ENCODE data around the gene ATP2B2.

ATP2B2 gene

GRCh38 chr3:10321630-10322351 is 183.6 kb downstream of the ATP2B2 start:
- Histone ChIP-seq H3K23ac (ENCODE audit: low read depth, low read length, poor library complexity) (no peak overlapping the region), H3K4me3 (ENCODE audit: low read length in 2 of 2) (no peak overlapping the region), H3K36me3 (replicated peaks in 1 of 2; ENCODE audit: control insufficient read depth in 2 of 2, insufficient read depth in 2 of 2, low read length in 2 of 2) (peaks cover 12 to 26% of the 10 kb centered on the region in 2 donors), H3K9ac (ENCODE audit: low read depth, low read length, poor library complexity) (no peak overlapping the region), H3K27ac (replicated peaks; ENCODE audit: low read length) (no peak overlapping the region), H3K9me3 (replicated peaks in 1 of 2; ENCODE audit: control insufficient read depth in 2 of 2, insufficient read depth in 1 of 2, low read depth in 1 of 2, low read length in 2 of 2) (no peaks in the 10 kb centered on the region), H3K79me1 (ENCODE audit: low read depth, low read length) (peaks cover 4% of the 10 kb centered on the region), H3K18ac (ENCODE audit: low read length) (no peak overlapping the region), H2AFZ (ENCODE audit: low read length) (peak overlapping the region; percentile 96), H2AK5ac (ENCODE audit: low read depth, low read length) (peak overlapping the region; percentile 64), H3K4me1 (ENCODE audit: control insufficient read depth in 2 of 2, insufficient read depth in 1 of 2, low read depth in 1 of 2, low read length in 2 of 2) (peaks cover 3 to 8% of the 10 kb centered on the region in 2 donors), H2BK5ac (ENCODE audit: low read length) (no peak overlapping the region), H2BK12ac (ENCODE audit: low read length) (no peak overlapping the region), H3K4ac (ENCODE audit: low read length) (no peak overlapping the region), H3K27me3 (ENCODE audit: control insufficient read depth in 3 of 3, insufficient read depth in 3 of 3, low read depth in 1 of 3, low read length in 3 of 3) (peaks cover 0 to 29% (median 0%) of the 10 kb centered on the region in 3 experiments), H4K91ac (ENCODE audit: low read depth, low read length, poor library complexity) (no peak overlapping the region), H2BK15ac (ENCODE audit: low read length) (peak overlapping the region; percentile 81), H4K8ac (ENCODE audit: low read depth, low read length) (no peak overlapping the region), H2BK120ac (ENCODE audit: low read depth, low read length) (no peak overlapping the region), H3K4me2 (ENCODE audit: insufficient read depth, low read length, poor library complexity, severe bottlenecking) (no peak overlapping the region), H3K14ac (ENCODE audit: low read length) (no peak overlapping the region)
- no peak for DNase-seq (ENCODE audit: low spot score)
- no CpG with 5 or more reads among the region's 8 CpGs for WGBS, 2 donors (ENCODE audit: extremely low coverage in 2 of 2, insufficient read length in 2 of 2, insufficient replicate concordance in 1 of 2)

GRCh38 chr3:10320320-10320677 is 185.1 kb downstream of the ATP2B2 start:
- Histone ChIP-seq H3K14ac (ENCODE audit: low read length) (no peak overlapping the region), H2BK12ac (ENCODE audit: low read length) (no peak overlapping the region), H2BK15ac (ENCODE audit: low read length) (no peak overlapping the region), H2AK5ac (ENCODE audit: low read depth, low read length) (no peak overlapping the region), H4K8ac (ENCODE audit: low read depth, low read length) (no peak overlapping the region), H3K27me3 (ENCODE audit: control insufficient read depth in 3 of 3, insufficient read depth in 3 of 3, low read depth in 1 of 3, low read length in 3 of 3) (peaks cover 0 to 14% (median 0%) of the 10 kb centered on the region in 3 experiments), H3K4me3 (ENCODE audit: low read length in 2 of 2) (peak overlapping the region; percentile 91 to 99), H3K4me1 (ENCODE audit: control insufficient read depth in 2 of 2, insufficient read depth in 1 of 2, low read depth in 1 of 2, low read length in 2 of 2) (peaks cover 3 to 8% of the 10 kb centered on the region in 2 donors), H2BK5ac (ENCODE audit: low read length) (no peak overlapping the region), H2BK120ac (ENCODE audit: low read depth, low read length) (no peak overlapping the region), H3K4ac (ENCODE audit: low read length) (no peak overlapping the region), H3K9me3 (replicated peaks in 1 of 2; ENCODE audit: control insufficient read depth in 2 of 2, insufficient read depth in 1 of 2, low read depth in 1 of 2, low read length in 2 of 2) (no peaks in the 10 kb centered on the region), H3K79me1 (ENCODE audit: low read depth, low read length) (peaks cover 4% of the 10 kb centered on the region), H3K27ac (replicated peaks; ENCODE audit: low read length) (no peak overlapping the region), H4K91ac (ENCODE audit: low read depth, low read length, poor library complexity) (no peak overlapping the region), H3K18ac (ENCODE audit: low read length) (no peak overlapping the region), H3K36me3 (replicated peaks in 1 of 2; ENCODE audit: control insufficient read depth in 2 of 2, insufficient read depth in 2 of 2, low read length in 2 of 2) (peaks cover 22 to 41% of the 10 kb centered on the region in 2 donors), H3K9ac (ENCODE audit: low read depth, low read length, poor library complexity) (peak overlapping the region; percentile 60), H2AFZ (ENCODE audit: low read length) (peak overlapping the region; percentile 96), H3K23ac (ENCODE audit: low read depth, low read length, poor library complexity) (peak overlapping the region; percentile 8), H3K4me2 (ENCODE audit: insufficient read depth, low read length, poor library complexity, severe bottlenecking) (peak overlapping the region; percentile 81)
- no CpG with 5 or more reads among the region's 9 CpGs for WGBS, 2 donors (ENCODE audit: extremely low coverage in 2 of 2, insufficient read length in 2 of 2, insufficient replicate concordance in 1 of 2)
- no peak for DNase-seq (ENCODE audit: low spot score)

DNA sequence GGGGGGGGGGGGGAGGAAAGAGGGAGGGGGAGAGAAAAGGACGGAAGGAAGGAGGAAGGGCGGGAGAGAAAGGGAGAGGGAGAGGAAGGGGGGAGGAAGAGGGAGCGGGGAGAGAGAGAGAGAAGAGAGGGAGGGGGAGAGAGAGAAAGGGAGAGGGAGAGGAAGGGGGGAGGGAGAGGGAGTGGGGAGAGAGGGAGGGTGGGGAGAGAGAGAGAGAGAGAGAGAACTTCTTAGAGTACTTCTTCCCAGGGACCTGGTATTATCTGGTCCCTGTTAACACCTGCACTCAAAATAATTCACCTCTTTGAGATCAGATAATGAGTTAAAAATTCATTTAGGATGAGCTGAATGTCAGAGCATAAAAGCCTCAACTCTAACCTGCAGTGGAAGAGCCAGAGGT is 185.6 kb downstream of the ATP2B2 start:
- Histone ChIP-seq H3K14ac (ENCODE audit: low read length) (no peak overlapping the region), H2BK12ac (ENCODE audit: low read length) (no peak overlapping the region), H3K79me1 (ENCODE audit: low read depth, low read length) (peaks cover 4% of the 10 kb centered on the region), H3K9ac (ENCODE audit: low read depth, low read length, poor library complexity) (no peak overlapping the region), H2AFZ (ENCODE audit: low read length) (no peak overlapping the region), H3K4me3 (ENCODE audit: low read length in 2 of 2) (peak overlapping the region; percentile 91 to 99), H3K9me3 (replicated peaks in 1 of 2; ENCODE audit: control insufficient read depth in 2 of 2, insufficient read depth in 1 of 2, low read depth in 1 of 2, low read length in 2 of 2) (no peaks in the 10 kb centered on the region), H3K4ac (ENCODE audit: low read length) (no peak overlapping the region), H3K36me3 (replicated peaks in 1 of 2; ENCODE audit: control insufficient read depth in 2 of 2, insufficient read depth in 2 of 2, low read length in 2 of 2) (peaks cover 26 to 46% of the 10 kb centered on the region in 2 donors), H4K91ac (ENCODE audit: low read depth, low read length, poor library complexity) (no peak overlapping the region), H4K8ac (ENCODE audit: low read depth, low read length) (no peak overlapping the region), H3K4me1 (ENCODE audit: control insufficient read depth in 2 of 2, insufficient read depth in 1 of 2, low read depth in 1 of 2, low read length in 2 of 2) (peaks cover 3 to 8% of the 10 kb centered on the region in 2 donors), H3K23ac (ENCODE audit: low read depth, low read length, poor library complexity) (no peak overlapping the region), H2BK5ac (ENCODE audit: low read length) (no peak overlapping the region), H3K4me2 (ENCODE audit: insufficient read depth, low read length, poor library complexity, severe bottlenecking) (peak overlapping the region; percentile 81), H3K18ac (ENCODE audit: low read length) (no peak overlapping the region), H2AK5ac (ENCODE audit: low read depth, low read length) (no peak overlapping the region), H2BK15ac (ENCODE audit: low read length) (no peak overlapping the region), H3K27ac (replicated peaks; ENCODE audit: low read length) (no peak overlapping the region), H2BK120ac (ENCODE audit: low read depth, low read length) (no peak overlapping the region), H3K27me3 (ENCODE audit: control insufficient read depth in 3 of 3, insufficient read depth in 3 of 3, low read depth in 1 of 3, low read length in 3 of 3) (peaks cover 0 to 9% (median 0%) of the 10 kb centered on the region in 3 experiments)
- DNase-seq (ENCODE audit: low spot score), result no peak
- no CpG with 5 or more reads among the region's 3 CpGs for WGBS, 2 donors (ENCODE audit: extremely low coverage in 2 of 2, insufficient read length in 2 of 2, insufficient replicate concordance in 1 of 2)

DNA sequence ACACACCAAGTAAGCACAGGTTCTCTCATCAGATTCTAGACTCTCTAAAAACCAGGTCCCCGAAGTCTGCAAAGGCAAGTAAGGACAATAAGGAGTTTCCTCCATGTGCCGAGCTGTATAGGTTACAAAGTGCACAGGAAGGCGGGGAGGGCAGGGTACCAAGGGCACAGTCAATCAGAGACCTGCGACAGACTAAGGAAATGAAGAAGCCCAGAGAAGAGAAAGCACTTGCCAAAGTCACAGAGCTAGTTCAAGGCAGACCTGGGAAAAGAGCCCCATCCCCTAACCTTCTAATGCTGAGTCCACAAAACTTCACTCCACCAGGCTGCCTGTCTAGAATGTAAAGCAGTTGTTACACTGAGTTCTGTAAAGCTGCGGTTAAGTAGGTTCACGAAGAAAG is 186.1 kb downstream of the ATP2B2 start:
- no peak overlapping the region for H2AK5ac ChIP-seq (ENCODE audit: low read depth, low read length)
- H2BK5ac ChIP-seq (ENCODE audit: low read length), result no peak overlapping the region
- no peak overlapping the region for H3K9ac ChIP-seq (ENCODE audit: low read depth, low read length, poor library complexity)
- WGBS, 2 donors (ENCODE audit: extremely low coverage in 2 of 2, insufficient read length in 2 of 2, insufficient replicate concordance in 1 of 2), result no CpG with 5 or more reads among the region's 6 CpGs
- H3K4me2 ChIP-seq (ENCODE audit: insufficient read depth, low read length, poor library complexity, severe bottlenecking), result no peak overlapping the region
- peaks cover 0 to 4% (median 0%) of the 10 kb centered on the region in 3 experiments for H3K27me3 ChIP-seq (ENCODE audit: control insufficient read depth in 3 of 3, insufficient read depth in 3 of 3, low read depth in 1 of 3, low read length in 3 of 3)
- peaks cover 30 to 52% of the 10 kb centered on the region in 2 donors for H3K36me3 ChIP-seq (replicated peaks in 1 of 2; ENCODE audit: control insufficient read depth in 2 of 2, insufficient read depth in 2 of 2, low read length in 2 of 2)
- peak overlapping the region in 1 of 2 donors; percentile 99 for H3K4me3 ChIP-seq (ENCODE audit: low read length in 2 of 2)
- no peak overlapping the region for H4K8ac ChIP-seq (ENCODE audit: low read depth, low read length)
- H3K18ac ChIP-seq (ENCODE audit: low read length), result no peak overlapping the region
- no peak overlapping the region for H3K14ac ChIP-seq (ENCODE audit: low read length)
- no peak overlapping the region for H4K91ac ChIP-seq (ENCODE audit: low read depth, low read length, poor library complexity)
- H3K9me3 ChIP-seq (replicated peaks in 1 of 2; ENCODE audit: control insufficient read depth in 2 of 2, insufficient read depth in 1 of 2, low read depth in 1 of 2, low read length in 2 of 2), result no peaks in the 10 kb centered on the region
- H2AFZ ChIP-seq (ENCODE audit: low read length), result no peak overlapping the region
- H2BK120ac ChIP-seq (ENCODE audit: low read depth, low read length), result no peak overlapping the region
- H2BK12ac ChIP-seq (ENCODE audit: low read length), result no peak overlapping the region
- H3K27ac ChIP-seq (replicated peaks; ENCODE audit: low read length), result no peak overlapping the region
- no peak overlapping the region for H2BK15ac ChIP-seq (ENCODE audit: low read length)
- H3K23ac ChIP-seq (ENCODE audit: low read depth, low read length, poor library complexity), result no peak overlapping the region
- no peak for DNase-seq (ENCODE audit: low spot score)
- H3K79me1 ChIP-seq (ENCODE audit: low read depth, low read length), result peaks cover 4% of the 10 kb centered on the region
- no peak overlapping the region for H3K4ac ChIP-seq (ENCODE audit: low read length)
- H3K4me1 ChIP-seq (ENCODE audit: control insufficient read depth in 2 of 2, insufficient read depth in 1 of 2, low read depth in 1 of 2, low read length in 2 of 2), result peaks cover 3 to 8% of the 10 kb centered on the region in 2 donors
